Stimulated activated naive CD4-positive, alpha-beta T cell (primary cell): ENCODE results near the gene ADAMTS16.

Source experiments
- DNase-seq, 6 experiments: peaks; one replicate each; lab custom pipeline; 2025; lab: John Stamatoyannopoulos, UW

Gene ADAMTS16

GRCh38 chr5:5348135-5348534 is 208.0 kb downstream of the ADAMTS16 start:
- no peak for DNase-seq

DNA sequence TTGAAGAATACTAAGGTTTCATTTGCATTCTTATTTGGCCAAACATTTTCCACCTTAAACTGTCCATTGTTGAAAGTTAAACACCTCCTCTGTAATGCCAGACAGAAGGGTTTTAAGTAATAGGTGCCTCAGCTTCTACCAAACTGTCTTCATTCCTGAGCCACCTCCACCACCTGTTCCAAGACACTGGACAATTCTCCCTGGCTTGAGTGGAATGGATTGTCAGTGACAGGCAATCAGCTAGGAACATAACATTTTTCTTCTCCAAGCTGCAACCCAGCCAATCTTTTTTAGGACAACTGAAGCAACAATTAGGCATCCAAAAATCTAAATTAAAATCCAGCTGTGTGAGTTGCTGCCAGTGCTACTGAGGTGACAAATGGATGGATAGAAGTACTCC is 208.4 kb downstream of the ADAMTS16 start:
- no peak for DNase-seq

GRCh38 chr5:5350101-5350500 is 210.0 kb downstream of the ADAMTS16 start:
- DNase-seq = no peak

DNA sequence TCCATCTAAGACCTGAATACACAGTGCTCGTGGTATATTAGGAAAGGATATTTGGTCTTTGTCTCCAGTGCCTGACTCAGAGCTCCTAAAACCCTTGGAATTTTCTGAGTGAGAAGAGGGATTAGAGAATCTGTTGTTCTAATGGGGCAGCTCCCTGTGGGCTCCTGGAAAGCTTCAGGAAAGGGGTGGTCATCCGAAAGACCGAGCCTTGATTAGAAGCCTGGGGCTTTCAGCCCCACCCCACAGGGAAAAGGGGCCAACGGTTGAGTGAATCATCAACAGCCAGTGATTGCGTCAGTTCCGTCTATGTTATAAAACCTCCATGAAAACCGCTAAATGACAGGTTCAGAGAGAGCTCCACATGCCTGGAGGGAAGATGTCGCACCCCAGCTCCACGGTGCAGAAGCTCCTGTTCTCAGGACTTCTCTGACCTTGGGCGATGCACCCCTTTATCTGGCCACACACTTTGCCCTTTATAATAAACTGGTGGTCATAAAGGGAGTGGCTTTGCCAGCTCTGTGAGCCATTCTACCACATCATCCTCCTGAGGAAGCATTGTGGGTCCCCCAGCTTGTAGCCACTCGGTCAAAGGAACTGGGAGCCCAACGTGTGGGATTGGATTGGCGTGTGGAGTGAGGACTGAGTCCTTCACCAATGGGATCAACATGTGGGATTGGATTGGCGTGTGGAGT is 211.3 kb downstream of the ADAMTS16 start:
- DNase-seq = no peak

GRCh38 chr5:5352675-5353074 is 212.5 kb downstream of the ADAMTS16 start:
- no peak for DNase-seq

GRCh38 chr5:5353681-5354080 is 213.6 kb downstream of the ADAMTS16 start:
- no peak for DNase-seq

DNA sequence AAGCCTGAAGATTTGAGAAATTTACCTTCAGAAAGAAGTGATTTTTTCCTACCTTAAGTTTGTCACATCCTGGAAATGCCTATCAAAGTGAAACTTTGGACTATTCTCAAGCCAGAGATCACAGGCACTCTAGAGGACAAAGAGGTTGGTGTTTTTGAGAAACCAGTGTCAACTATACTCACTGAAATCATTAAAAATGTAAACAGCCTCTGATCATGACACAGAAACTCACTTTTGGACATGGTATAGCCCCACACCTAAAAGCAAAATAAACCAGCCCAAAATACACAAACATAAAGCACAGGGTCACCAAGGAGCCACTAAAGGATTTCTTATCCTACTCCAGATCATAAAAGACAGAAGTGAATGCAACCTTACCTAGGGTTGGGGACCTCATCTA is 216.6 kb downstream of the ADAMTS16 start:
- no peak for DNase-seq

DNA sequence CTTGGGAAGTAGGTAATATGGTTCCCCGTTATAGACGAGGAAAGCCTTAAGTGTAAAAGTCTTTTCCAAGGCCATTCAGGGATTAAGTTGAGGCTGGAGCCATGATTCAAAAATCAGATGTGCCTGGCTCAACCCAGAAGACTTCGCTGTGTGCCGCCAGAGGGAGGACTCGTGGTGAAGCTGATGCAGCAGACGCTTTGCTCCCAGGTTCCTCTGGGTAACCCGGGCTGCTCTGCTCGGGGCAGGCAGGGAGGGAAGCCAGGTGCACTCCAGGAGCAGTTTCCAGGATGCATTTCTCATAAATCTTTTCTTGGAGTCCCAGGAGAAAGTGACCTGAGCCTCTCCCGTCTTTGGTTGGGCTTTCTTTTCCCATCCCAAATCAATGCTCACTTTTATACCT is 219.5 kb downstream of the ADAMTS16 start:
- no peak for DNase-seq

DNA sequence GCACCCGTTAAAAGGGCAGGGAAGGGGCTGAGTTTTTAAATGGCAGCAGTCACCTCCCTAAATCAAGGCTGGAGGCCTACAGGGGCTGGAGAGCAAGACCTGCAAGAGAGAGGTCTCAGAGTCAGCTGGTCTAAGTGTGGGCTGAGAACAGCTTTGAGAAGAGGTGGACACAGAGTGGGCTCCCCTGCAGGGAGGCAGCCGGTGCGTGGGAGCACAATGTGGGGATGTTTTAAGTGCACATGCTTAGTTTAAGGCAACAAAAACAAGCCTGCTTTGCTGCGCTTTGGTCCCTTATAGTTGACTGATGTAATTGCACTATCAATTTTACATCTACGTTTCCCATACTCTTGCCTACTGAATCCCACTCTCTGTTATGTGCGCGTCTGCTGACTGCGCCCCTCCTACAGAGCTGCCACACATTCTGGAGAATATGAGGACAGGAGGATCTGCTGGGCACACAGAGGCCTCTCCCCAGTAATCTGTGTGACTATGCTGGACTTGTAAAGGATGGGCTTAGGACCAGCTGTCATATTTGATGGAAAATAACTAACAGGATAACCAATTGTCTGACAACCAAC is 220.3 kb downstream of the ADAMTS16 start:
- no peak for DNase-seq

DNA sequence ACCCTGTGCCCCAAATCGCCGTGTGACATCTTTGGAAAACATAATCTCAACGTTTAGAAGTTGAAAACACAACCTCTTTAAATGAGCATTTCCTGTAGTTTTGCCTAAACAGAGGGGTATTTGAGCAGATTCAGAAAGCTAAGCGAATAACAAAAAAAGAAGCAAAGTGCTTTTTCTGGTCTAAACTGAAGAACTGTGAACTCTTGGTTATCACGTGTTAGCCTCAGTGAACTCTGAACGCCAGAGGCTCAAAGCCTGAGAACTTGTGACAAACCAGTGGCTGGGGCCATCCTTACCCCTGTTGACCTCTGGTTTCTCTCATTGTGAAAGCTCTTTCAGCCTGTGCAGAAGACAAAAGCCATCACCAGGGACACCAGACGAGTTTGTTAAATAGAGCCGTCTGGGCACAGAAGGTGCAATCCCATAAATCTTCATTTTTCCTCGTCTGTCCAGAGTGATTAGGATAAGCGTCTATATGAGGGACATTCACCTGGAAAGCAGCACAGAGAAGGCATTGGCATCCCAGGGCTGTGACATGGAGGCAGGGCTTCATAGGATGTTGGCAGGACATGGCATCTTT is 220.9 kb downstream of the ADAMTS16 start:
- DNase-seq = no peak

DNA sequence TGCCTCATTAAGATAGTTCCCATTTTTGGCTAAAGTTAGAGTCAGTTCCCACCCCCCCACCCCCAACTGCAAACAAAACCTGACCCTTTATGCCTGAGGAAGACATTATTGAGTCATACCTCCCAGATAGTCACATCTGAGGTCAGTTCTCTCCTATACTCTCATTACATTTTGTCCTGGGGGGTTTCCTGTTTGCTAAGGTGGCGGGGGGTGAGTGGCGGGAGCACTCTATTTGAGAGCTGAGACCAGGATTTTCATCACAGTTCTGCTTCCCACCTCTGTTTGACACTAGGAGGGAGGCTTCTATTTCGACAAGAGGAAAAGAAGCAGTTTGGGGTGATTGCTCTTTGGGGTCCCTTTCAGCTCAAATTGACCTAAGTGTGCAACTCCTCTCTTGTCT is 222.9 kb downstream of the ADAMTS16 start:
- no peak for DNase-seq

DNA sequence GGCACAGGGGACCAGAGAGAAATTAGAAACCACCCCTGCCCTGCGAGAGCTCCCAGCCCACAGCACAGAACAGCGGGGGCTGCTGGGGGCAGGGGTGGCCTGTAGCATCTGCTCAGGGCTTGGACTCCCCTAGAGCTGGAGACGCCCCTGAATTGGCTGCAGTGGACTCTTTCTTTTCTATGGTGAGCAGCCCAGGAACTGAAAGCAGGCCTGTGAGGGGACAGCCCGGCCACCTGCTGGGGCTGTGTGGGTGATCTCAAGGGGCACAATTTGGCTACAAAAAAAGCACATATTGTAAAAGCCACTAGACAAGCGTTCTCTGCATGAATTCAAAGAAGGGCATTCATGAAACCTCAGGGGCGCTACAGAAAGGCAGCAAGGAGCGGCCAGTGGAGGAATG is 224.8 kb downstream of the ADAMTS16 start:
- no peak for DNase-seq

- DNase-seq = no peak
Observed at GRCh38 chr5:5367739-5368138, 227.6 kb downstream of the ADAMTS16 start.

DNA sequence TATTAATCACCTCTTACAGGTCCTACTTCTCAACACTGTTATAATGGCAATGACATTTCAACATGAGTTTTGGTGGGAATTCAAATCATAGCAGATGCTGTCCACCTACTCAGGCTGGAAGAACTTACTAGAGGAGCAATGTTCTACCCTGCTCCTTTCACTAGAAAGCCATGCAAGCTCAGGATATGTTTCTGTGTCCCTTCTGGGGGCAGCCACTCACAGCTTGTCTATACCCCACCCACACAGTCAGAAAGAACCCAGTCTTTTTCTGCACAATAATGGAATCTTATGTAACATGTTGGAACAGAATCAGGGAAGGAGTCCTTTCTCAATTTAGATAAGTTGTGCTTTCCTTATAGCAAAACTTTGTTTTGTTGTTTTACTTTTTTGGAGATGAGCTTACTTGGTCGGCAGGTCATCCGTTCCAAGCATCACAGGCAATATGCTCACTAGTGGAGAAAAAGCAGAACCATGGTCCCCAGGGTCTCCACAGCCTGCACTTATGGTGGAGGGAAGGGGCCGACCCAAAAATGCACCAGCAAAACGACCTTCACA is 229.0 kb downstream of the ADAMTS16 start:
- DNase-seq = no peak
